WTC11 (cell line): ENCODE results near the gene TIMP2. TPM values are rescaled to one million over a fixed set of nuclear protein-coding genes. Genes with fewer than 3 reads are reported as not detected.

Experiments used
- ATAC-seq: fragments of 200-7000 bp; cut with Tn5 transposase; 2 replicates; pipeline ENCODE4 v1.10.0; 2021; ENCODE audit warnings: mild to moderate bottlenecking, moderate library complexity
- CTCF ChIA-PET: fragments of 300-600 bp; sonication (Branson Sonifier 250); formaldehyde crosslinking; loops from one replicate; lab custom pipeline; 2021; ENCODE audit warnings: antibody characterized with exemption; lab: Charles Lee
- POLR2A ChIA-PET: fragments of 350-600 bp; sonication (Branson Sonifier 250); formaldehyde crosslinking; loops from one replicate; lab custom pipeline; 2021; ENCODE audit warnings: antibody characterized with exemption; lab: Charles Lee
- DNase-seq: peaks from one replicate; pipeline ENCODE4 v3.0.0; 2021; ENCODE audit warnings: low spot score
- H3K27ac Mint-ChIP-seq: 2 replicates; pipeline ENCODE4 v1.8.0; 2021; ENCODE audit warnings: mixed read lengths
- H3K27me3 Mint-ChIP-seq: 2 replicates; pipeline ENCODE4 v1.8.0; 2021; ENCODE audit warnings: low read depth, mild to moderate bottlenecking, moderate library complexity, mixed read lengths
- H3K36me3 Mint-ChIP-seq: 2 replicates; pipeline ENCODE4 v1.8.0; 2021; ENCODE audit warnings: mixed read lengths
- H3K4me1 Mint-ChIP-seq: 2 replicates; pipeline ENCODE4 v1.8.0; 2022; ENCODE audit warnings: mixed read lengths
- H3K4me3 Mint-ChIP-seq: 2 replicates; pipeline ENCODE4 v1.8.0; 2021; ENCODE audit warnings: mild to moderate bottlenecking, moderate library complexity, mixed read lengths
- H3K9me3 Mint-ChIP-seq: 2 replicates; pipeline ENCODE4 v1.8.0; 2021; ENCODE audit warnings: mixed read lengths
- ATF1 ChIP-seq: sonication (generic); formaldehyde crosslinking; IDR thresholded peaks from 2 replicates; pipeline ENCODE4 v1.8.1; 2023; ENCODE audit warnings: mild to moderate bottlenecking, moderate library complexity, missing genetic modification reagents
- CBFB ChIP-seq: sonication (generic); formaldehyde crosslinking; IDR thresholded peaks from 2 replicates; pipeline ENCODE4 v1.8.1; 2022; ENCODE audit warnings: mild to moderate bottlenecking, low read depth, missing genetic modification reagents
- CTCF ChIP-seq: fragments of 200-600 bp; IDR thresholded peaks from 2 replicates; pipeline ENCODE4 v1.8.0; 2022; ENCODE audit warnings: antibody characterized with exemption
- EMX1 ChIP-seq: fragments of 250-450 bp; sonication (Bioruptor Pico); IDR thresholded peaks from 2 replicates; pipeline ENCODE4 v1.8.0; 2021; ENCODE audit warnings: mild to moderate bottlenecking
- ESRRA ChIP-seq: sonication (generic); formaldehyde crosslinking; IDR thresholded peaks from 2 replicates; pipeline ENCODE4 v1.8.1; 2022; ENCODE audit warnings: mild to moderate bottlenecking, missing genetic modification reagents, borderline replicate concordance
- ETV6 ChIP-seq: sonication (generic); formaldehyde crosslinking; IDR thresholded peaks from 2 replicates; pipeline ENCODE4 v1.8.1; 2022; ENCODE audit warnings: mild to moderate bottlenecking, missing genetic modification reagents
- FOXJ3 ChIP-seq: sonication (generic); formaldehyde crosslinking; IDR thresholded peaks from 2 replicates; pipeline ENCODE4 v1.9.0; 2021; ENCODE audit warnings: missing genetic modification reagents, mild to moderate bottlenecking, borderline replicate concordance
- FOXP1 ChIP-seq: sonication (generic); formaldehyde crosslinking; IDR thresholded peaks from 2 replicates; pipeline ENCODE4 v1.8.0; 2022; ENCODE audit warnings: missing genetic modification reagents, mild to moderate bottlenecking, moderate library complexity, borderline replicate concordance
- GABPB1 ChIP-seq: sonication (generic); formaldehyde crosslinking; IDR thresholded peaks from 2 replicates; pipeline ENCODE4 v1.8.1; 2023; ENCODE audit warnings: mild to moderate bottlenecking, missing genetic modification reagents
- HMGXB4 ChIP-seq: sonication (generic); formaldehyde crosslinking; IDR thresholded peaks from 2 replicates; pipeline ENCODE4 v1.8.1; 2023; ENCODE audit warnings: mild to moderate bottlenecking, moderate library complexity, missing genetic modification reagents
- NFATC4 ChIP-seq: fragments of 250-450 bp; sonication (Bioruptor Pico); IDR thresholded peaks from 2 replicates; pipeline ENCODE4 v1.9.0; 2021; ENCODE audit warnings: mild to moderate bottlenecking
- NR1H2 ChIP-seq: sonication (generic); formaldehyde crosslinking; IDR thresholded peaks from 2 replicates; pipeline ENCODE4 v1.9.0; 2021; ENCODE audit warnings: mild to moderate bottlenecking, moderate library complexity, missing genetic modification reagents
- RELA ChIP-seq: sonication (generic); formaldehyde crosslinking; IDR thresholded peaks from 2 replicates; pipeline ENCODE4 v1.8.1; 2022; ENCODE audit warnings: missing genetic modification reagents, mild to moderate bottlenecking, borderline replicate concordance
- RORB ChIP-seq: fragments of 250-450 bp; sonication (Bioruptor Pico); IDR thresholded peaks from 2 replicates; pipeline ENCODE4 v1.9.0; 2021; ENCODE audit warnings: mild to moderate bottlenecking
- TEAD1 ChIP-seq: sonication (generic); formaldehyde crosslinking; IDR thresholded peaks from 2 replicates; pipeline ENCODE4 v1.8.0; 2022; ENCODE audit warnings: mild to moderate bottlenecking, missing genetic modification reagents
- ZBTB21 ChIP-seq: sonication (generic); formaldehyde crosslinking; IDR thresholded peaks from 2 replicates; pipeline ENCODE4 v1.8.1; 2023; ENCODE audit warnings: mild to moderate bottlenecking, missing genetic modification reagents, borderline replicate concordance
- ZNF416 ChIP-seq: fragments of 250-450 bp; sonication (Bioruptor Pico); IDR thresholded peaks from 2 replicates; pipeline ENCODE4 v1.9.0; 2021; ENCODE audit warnings: mild to moderate bottlenecking, inconsistent platforms
- total RNA-seq: library from RNA; stranded (reverse); gene quantifications from 3 replicates; pipeline ENCODE4 v1.2.3, GENCODE V29; 2021
- TF ChIP-seq, protein P1 (sequence below): sonication (generic); formaldehyde crosslinking; IDR thresholded peaks from 2 replicates; pipeline ENCODE4 v1.8.1; 2022; ENCODE audit warnings: low read depth, mild to moderate bottlenecking, moderate library complexity, missing genetic modification reagents, borderline replicate concordance
- TF ChIP-seq, protein P2 (sequence below): sonication (generic); formaldehyde crosslinking; IDR thresholded peaks from 2 replicates; pipeline ENCODE4 v1.8.0; 2022; ENCODE audit warnings: missing genetic modification reagents
- TF ChIP-seq, protein P3 (sequence below): sonication (generic); formaldehyde crosslinking; IDR thresholded peaks from 2 replicates; pipeline ENCODE4 v1.8.1; 2022; ENCODE audit warnings: missing genetic modification reagents, borderline replicate concordance
- TF ChIP-seq, protein P4 (sequence below): sonication (generic); formaldehyde crosslinking; IDR thresholded peaks from 2 replicates; pipeline ENCODE4 v1.8.1; 2023; ENCODE audit warnings: mild to moderate bottlenecking, missing genetic modification reagents
- TF ChIP-seq, protein P5 (sequence below): sonication (generic); formaldehyde crosslinking; IDR thresholded peaks from 2 replicates; pipeline ENCODE4 v1.8.0; 2023; ENCODE audit warnings: missing genetic modification reagents

TIMP2 gene
- total RNA-seq, 1 experiment from 2014 or later: 37.1 TPM

GRCh38 chr17:78904371-78904770, 20.8 kb downstream of the TIMP2 start:
- DNase-seq (no peak), ATAC-seq (no peak)
- Mint-ChIP-seq H3K4me1 (peaks cover 26% of the 10 kb centered on the region), H3K27me3 (no peaks in the 10 kb centered on the region), H3K4me3 (no peak overlapping the region), H3K9me3 (no peaks in the 10 kb centered on the region), H3K27ac (no peak overlapping the region), H3K36me3 (no peaks in the 10 kb centered on the region)
- ChIA-PET POLR2A (interaction anchor here (1.0 kb wide), 1 partner anchor 572 kb away, joined by 3 read pairs; no protein-coding TSS in a partner anchor), CTCF (interaction anchor here (0.8 to 2.5 kb wide), 3 partner anchors 12 to 52 kb away, joined by 3 to 15 read pairs (median 7); no protein-coding TSS in a partner anchor)
- TF ChIP-seq NR1H2 (no peak), RORB (CRISPR knock-in tag) (no peak), ESRRA (CRISPR knock-in tag) (no peak), NFATC4 (no peak), EMX1 (CRISPR knock-in tag) (no peak), RELA (CRISPR knock-in tag) (no peak), ZNF416 (CRISPR knock-in tag) (no peak), FOXP1 (no peak), CBFB (CRISPR knock-in tag) (no peak), ATF1 (CRISPR knock-in tag) (no peak), ETV6 (CRISPR knock-in tag) (no peak)
- TF ChIP-seq, protein P1, sequence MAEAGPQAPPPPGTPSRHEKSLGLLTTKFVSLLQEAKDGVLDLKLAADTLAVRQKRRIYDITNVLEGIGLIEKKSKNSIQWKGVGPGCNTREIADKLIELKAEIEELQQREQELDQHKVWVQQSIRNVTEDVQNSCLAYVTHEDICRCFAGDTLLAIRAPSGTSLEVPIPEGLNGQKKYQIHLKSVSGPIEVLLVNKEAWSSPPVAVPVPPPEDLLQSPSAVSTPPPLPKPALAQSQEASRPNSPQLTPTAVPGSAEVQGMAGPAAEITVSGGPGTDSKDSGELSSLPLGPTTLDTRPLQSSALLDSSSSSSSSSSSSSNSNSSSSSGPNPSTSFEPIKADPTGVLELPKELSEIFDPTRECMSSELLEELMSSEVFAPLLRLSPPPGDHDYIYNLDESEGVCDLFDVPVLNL: no peak
- TF ChIP-seq, protein P2, sequence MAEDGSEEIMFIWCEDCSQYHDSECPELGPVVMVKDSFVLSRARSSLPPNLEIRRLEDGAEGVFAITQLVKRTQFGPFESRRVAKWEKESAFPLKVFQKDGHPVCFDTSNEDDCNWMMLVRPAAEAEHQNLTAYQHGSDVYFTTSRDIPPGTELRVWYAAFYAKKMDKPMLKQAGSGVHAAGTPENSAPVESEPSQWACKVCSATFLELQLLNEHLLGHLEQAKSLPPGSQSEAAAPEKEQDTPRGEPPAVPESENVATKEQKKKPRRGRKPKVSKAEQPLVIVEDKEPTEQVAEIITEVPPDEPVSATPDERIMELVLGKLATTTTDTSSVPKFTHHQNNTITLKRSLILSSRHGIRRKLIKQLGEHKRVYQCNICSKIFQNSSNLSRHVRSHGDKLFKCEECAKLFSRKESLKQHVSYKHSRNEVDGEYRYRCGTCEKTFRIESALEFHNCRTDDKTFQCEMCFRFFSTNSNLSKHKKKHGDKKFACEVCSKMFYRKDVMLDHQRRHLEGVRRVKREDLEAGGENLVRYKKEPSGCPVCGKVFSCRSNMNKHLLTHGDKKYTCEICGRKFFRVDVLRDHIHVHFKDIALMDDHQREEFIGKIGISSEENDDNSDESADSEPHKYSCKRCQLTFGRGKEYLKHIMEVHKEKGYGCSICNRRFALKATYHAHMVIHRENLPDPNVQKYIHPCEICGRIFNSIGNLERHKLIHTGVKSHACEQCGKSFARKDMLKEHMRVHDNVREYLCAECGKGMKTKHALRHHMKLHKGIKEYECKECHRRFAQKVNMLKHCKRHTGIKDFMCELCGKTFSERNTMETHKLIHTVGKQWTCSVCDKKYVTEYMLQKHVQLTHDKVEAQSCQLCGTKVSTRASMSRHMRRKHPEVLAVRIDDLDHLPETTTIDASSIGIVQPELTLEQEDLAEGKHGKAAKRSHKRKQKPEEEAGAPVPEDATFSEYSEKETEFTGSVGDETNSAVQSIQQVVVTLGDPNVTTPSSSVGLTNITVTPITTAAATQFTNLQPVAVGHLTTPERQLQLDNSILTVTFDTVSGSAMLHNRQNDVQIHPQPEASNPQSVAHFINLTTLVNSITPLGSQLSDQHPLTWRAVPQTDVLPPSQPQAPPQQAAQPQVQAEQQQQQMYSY (CRISPR knock-in tag): no peak
- TF ChIP-seq, protein P3, sequence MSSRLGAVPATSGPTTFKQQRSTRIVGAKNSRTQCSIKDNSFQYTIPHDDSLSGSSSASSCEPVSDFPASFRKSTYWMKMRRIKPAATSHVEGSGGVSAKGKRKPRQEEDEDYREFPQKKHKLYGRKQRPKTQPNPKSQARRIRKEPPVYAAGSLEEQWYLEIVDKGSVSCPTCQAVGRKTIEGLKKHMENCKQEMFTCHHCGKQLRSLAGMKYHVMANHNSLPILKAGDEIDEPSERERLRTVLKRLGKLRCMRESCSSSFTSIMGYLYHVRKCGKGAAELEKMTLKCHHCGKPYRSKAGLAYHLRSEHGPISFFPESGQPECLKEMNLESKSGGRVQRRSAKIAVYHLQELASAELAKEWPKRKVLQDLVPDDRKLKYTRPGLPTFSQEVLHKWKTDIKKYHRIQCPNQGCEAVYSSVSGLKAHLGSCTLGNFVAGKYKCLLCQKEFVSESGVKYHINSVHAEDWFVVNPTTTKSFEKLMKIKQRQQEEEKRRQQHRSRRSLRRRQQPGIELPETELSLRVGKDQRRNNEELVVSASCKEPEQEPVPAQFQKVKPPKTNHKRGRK (CRISPR knock-in tag): no peak
- TF ChIP-seq, protein P4, sequence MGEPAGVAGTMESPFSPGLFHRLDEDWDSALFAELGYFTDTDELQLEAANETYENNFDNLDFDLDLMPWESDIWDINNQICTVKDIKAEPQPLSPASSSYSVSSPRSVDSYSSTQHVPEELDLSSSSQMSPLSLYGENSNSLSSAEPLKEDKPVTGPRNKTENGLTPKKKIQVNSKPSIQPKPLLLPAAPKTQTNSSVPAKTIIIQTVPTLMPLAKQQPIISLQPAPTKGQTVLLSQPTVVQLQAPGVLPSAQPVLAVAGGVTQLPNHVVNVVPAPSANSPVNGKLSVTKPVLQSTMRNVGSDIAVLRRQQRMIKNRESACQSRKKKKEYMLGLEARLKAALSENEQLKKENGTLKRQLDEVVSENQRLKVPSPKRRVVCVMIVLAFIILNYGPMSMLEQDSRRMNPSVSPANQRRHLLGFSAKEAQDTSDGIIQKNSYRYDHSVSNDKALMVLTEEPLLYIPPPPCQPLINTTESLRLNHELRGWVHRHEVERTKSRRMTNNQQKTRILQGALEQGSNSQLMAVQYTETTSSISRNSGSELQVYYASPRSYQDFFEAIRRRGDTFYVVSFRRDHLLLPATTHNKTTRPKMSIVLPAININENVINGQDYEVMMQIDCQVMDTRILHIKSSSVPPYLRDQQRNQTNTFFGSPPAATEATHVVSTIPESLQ (CRISPR knock-in tag): no peak
- TF ChIP-seq, protein P5, sequence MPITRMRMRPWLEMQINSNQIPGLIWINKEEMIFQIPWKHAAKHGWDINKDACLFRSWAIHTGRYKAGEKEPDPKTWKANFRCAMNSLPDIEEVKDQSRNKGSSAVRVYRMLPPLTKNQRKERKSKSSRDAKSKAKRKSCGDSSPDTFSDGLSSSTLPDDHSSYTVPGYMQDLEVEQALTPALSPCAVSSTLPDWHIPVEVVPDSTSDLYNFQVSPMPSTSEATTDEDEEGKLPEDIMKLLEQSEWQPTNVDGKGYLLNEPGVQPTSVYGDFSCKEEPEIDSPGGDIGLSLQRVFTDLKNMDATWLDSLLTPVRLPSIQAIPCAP: no peak
- TF ChIP-seq, all 79 proteins: peak for 0

- Mint-ChIP-seq H3K9me3 (no peaks in the 10 kb centered on the region), H3K4me1 (peaks cover 24% of the 10 kb centered on the region), H3K27ac (peak within 1 kb of the TSS; percentile 27), H3K4me3 (no peak within 1 kb of the TSS), H3K27me3 (no peaks in the 10 kb centered on the region), H3K36me3 (no peaks in the 10 kb centered on the region)
- ATAC-seq: no peak
- CTCF ChIA-PET: interaction anchor here (2.5 kb wide), 1 partner anchor 37 kb away, joined by 15 read pairs; no protein-coding TSS in a partner anchor
- POLR2A ChIA-PET: interaction anchor here (1.0 kb wide), 1 partner anchor 573 kb away, joined by 3 read pairs; no protein-coding TSS in a partner anchor
- no peak for DNase-seq
- no peak for TF ChIP-seq ZBTB21 (CRISPR knock-in tag)
- no peak for TF ChIP-seq GABPB1
- TF ChIP-seq TEAD1 (CRISPR knock-in tag): no peak
- no peak for TF ChIP-seq FOXJ3 (CRISPR knock-in tag)
- TF ChIP-seq HMGXB4 (CRISPR knock-in tag): no peak
- TF ChIP-seq NR1H2: no peak
- no peak for TF ChIP-seq CTCF
Observed at GRCh38 chr17:78903101-78903779, 21.9 kb downstream of the TIMP2 start, which contains the start of gene CEP295NL. Gene CEP295NL, minus strand, starts transcription at chr17:78903201. Its CDS starts 1,373 bp downstream, at chr17:78901828.
